H9 (cell line): ENCODE results near the gene DNAJB9. TPM values are rescaled to one million over a fixed set of nuclear protein-coding genes. Genes with fewer than 3 reads are reported as not detected.

Source experiments
- DNase-seq: peaks from one replicate; pipeline ENCODE4 v3.0.0-alpha.2; 2017
- H2AFZ ChIP-seq: one replicate; pipeline ENCODE4 v1.6.1; 2013; ENCODE audit warnings: mild to moderate bottlenecking, low read length, control low read depth, moderate library complexity
- H2AK5ac ChIP-seq: 2 replicates; pipeline ENCODE4 v1.6.1; 2013; ENCODE audit warnings: low read length, control low read depth, mixed read lengths; ENCODE audit not compliant: insufficient read length
- H2BK120ac ChIP-seq: one replicate; pipeline ENCODE4 v1.6.1; 2013; ENCODE audit warnings: low read depth, mild to moderate bottlenecking, low read length, control low read depth, inconsistent platforms; ENCODE audit not compliant: poor library complexity, severe bottlenecking
- H2BK12ac ChIP-seq: 2 replicates; pipeline ENCODE4 v1.6.1; 2013; ENCODE audit warnings: low read length, control low read depth, mixed read lengths, low read depth; ENCODE audit not compliant: insufficient read length
- H2BK15ac ChIP-seq: 2 replicates; pipeline ENCODE4 v1.6.1; 2013; ENCODE audit warnings: low read depth, low read length, control low read depth
- H2BK20ac ChIP-seq: one replicate; pipeline ENCODE4 v1.6.1; 2013; ENCODE audit warnings: low read depth, mild to moderate bottlenecking, low read length, control low read depth, inconsistent platforms; ENCODE audit not compliant: poor library complexity, severe bottlenecking
- H2BK5ac ChIP-seq: 2 replicates; pipeline ENCODE4 v1.6.1; 2013; ENCODE audit warnings: low read length, control low read depth, mixed read lengths; ENCODE audit not compliant: insufficient read length
- H3K14ac ChIP-seq: 2 replicates; pipeline ENCODE4 v1.6.1; 2013; ENCODE audit warnings: low read length, control low read depth; ENCODE audit not compliant: insufficient read depth
- H3K18ac ChIP-seq: 2 replicates; pipeline ENCODE4 v1.6.1; 2013; ENCODE audit warnings: low read depth, mild to moderate bottlenecking, mixed read lengths, low read length, control low read depth; ENCODE audit not compliant: insufficient read length
- H3K23ac ChIP-seq: 2 replicates; pipeline ENCODE4 v1.6.1; 2013; ENCODE audit warnings: low read length, control low read depth, mixed read lengths, low read depth; ENCODE audit not compliant: insufficient read length
- H3K23me2 ChIP-seq: 2 replicates; pipeline ENCODE4 v1.6.1; 2013; ENCODE audit warnings: low read depth, mild to moderate bottlenecking, mixed read lengths, low read length, control low read depth; ENCODE audit not compliant: insufficient read length, poor library complexity, severe bottlenecking
- H3K27ac ChIP-seq: 2 replicates; pipeline ENCODE4 v1.5.1; 2013; ENCODE audit warnings: low read length, control low read depth, mixed read lengths, low read depth; ENCODE audit not compliant: insufficient read length
- H3K27me3 ChIP-seq: 2 replicates; pipeline ENCODE4 v1.6.1; 2013; ENCODE audit warnings: low read length, control low read depth, inconsistent platforms; ENCODE audit not compliant: insufficient read depth
- H3K4ac ChIP-seq: 2 replicates; pipeline ENCODE4 v1.6.1; 2013; ENCODE audit warnings: low read depth, mild to moderate bottlenecking, control low read depth, inconsistent platforms, low read length, moderate library complexity
- H3K4me1 ChIP-seq: 2 replicates; pipeline ENCODE4 v1.6.1; 2013; ENCODE audit warnings: low read length, control low read depth, inconsistent platforms; ENCODE audit not compliant: insufficient read depth
- H3K4me2 ChIP-seq: 2 replicates; pipeline ENCODE4 v1.6.1; 2013; ENCODE audit warnings: low read length, control low read depth, mixed read lengths; ENCODE audit not compliant: insufficient read length, insufficient read depth
- H3K56ac ChIP-seq: 2 replicates; pipeline ENCODE4 v1.6.1; 2013; ENCODE audit warnings: low read depth, mild to moderate bottlenecking, mixed read lengths, low read length, control low read depth; ENCODE audit not compliant: insufficient read length
- H3K79me1 ChIP-seq: 2 replicates; pipeline ENCODE4 v1.6.1; 2013; ENCODE audit warnings: low read depth, mild to moderate bottlenecking, moderate library complexity, low read length, control low read depth, inconsistent platforms; ENCODE audit not compliant: insufficient read depth, poor library complexity, severe bottlenecking
- H3K79me2 ChIP-seq: 2 replicates; pipeline ENCODE4 v1.6.1; 2013; ENCODE audit warnings: low read length, control low read depth, inconsistent platforms; ENCODE audit not compliant: insufficient read depth
- H3K9ac ChIP-seq: 2 replicates; pipeline ENCODE4 v1.6.1; 2013; ENCODE audit warnings: low read length, control low read depth, mixed read lengths; ENCODE audit not compliant: insufficient read length; ENCODE audit errors: extremely low read depth
- H3K9me3 ChIP-seq: one replicate; pipeline ENCODE4 v1.6.1; 2013; ENCODE audit warnings: low read depth, low read length, inconsistent platforms; ENCODE audit not compliant: control insufficient read depth
- H3T11ph ChIP-seq: one replicate; pipeline ENCODE4 v1.6.1; 2013; ENCODE audit warnings: mild to moderate bottlenecking, low read length, control low read depth, inconsistent platforms
- H4K20me1 ChIP-seq: one replicate; pipeline ENCODE4 v1.6.1; 2013; ENCODE audit not compliant: control insufficient read depth, insufficient read length, insufficient read depth
- H4K5ac ChIP-seq: 2 replicates; pipeline ENCODE4 v1.6.1; 2013; ENCODE audit warnings: low read depth, mild to moderate bottlenecking, mixed read lengths, low read length, control low read depth; ENCODE audit not compliant: insufficient read length
- H4K8ac ChIP-seq: replicated peaks from 2 replicates; pipeline ENCODE4 v1.6.1; 2013; ENCODE audit warnings: low read length, control low read depth, mixed read lengths, low read depth; ENCODE audit not compliant: insufficient read length
- H4K91ac ChIP-seq: 2 replicates; pipeline ENCODE4 v1.6.1; 2013; ENCODE audit warnings: low read depth, mild to moderate bottlenecking, moderate library complexity, mixed read lengths, low read length, control low read depth; ENCODE audit not compliant: insufficient read length
- H3K27ac Mint-ChIP-seq, 3 experiments: 2 replicates in 2 of 3; 3 replicates in 1 of 3; pipeline ENCODE4 v1.8.0; 2020 to 2021; ENCODE audit warnings: mixed read lengths in 3 of 3, mild to moderate bottlenecking in 1 of 3, moderate library complexity in 1 of 3
- H3K27me3 Mint-ChIP-seq: 2 replicates; pipeline ENCODE4 v1.8.0; 2021; ENCODE audit warnings: low read depth, mild to moderate bottlenecking, moderate library complexity, mixed read lengths
- H3K36me3 Mint-ChIP-seq, 3 experiments: 2 replicates in 2 of 3; 3 replicates in 1 of 3; pipeline ENCODE4 v1.8.0; 2020 to 2021; ENCODE audit warnings: low read depth in 3 of 3, mixed read lengths in 3 of 3; ENCODE audit not compliant: insufficient read depth in 1 of 3
- H3K4me1 Mint-ChIP-seq, 2 experiments: 2 replicates each; pipeline ENCODE4 v1.8.0; 2020; ENCODE audit warnings: mixed read lengths in 2 of 2
- H3K4me3 Mint-ChIP-seq, 2 experiments: 2 replicates in 1 of 2; 3 replicates in 1 of 2; pipeline ENCODE4 v1.8.0; 2020 to 2021; ENCODE audit warnings: mild to moderate bottlenecking in 2 of 2, mixed read lengths in 2 of 2, moderate library complexity in 1 of 2
- H3K9me3 Mint-ChIP-seq, 2 experiments: 2 replicates in 1 of 2; 3 replicates in 1 of 2; pipeline ENCODE4 v1.8.0; 2020; ENCODE audit warnings: mild to moderate bottlenecking in 2 of 2, mixed read lengths in 2 of 2, moderate library complexity in 1 of 2
- total RNA-seq: library from RNA; stranded (reverse); gene quantifications from 2 replicates; pipeline ENCODE4 v1.2.1, GENCODE V29; 2021
- TF ChIP-seq, protein P1 (sequence below): fragments of 200-600 bp; sonication (generic); conservative IDR thresholded peaks from 3 replicates; pipeline ENCODE4 v1.8.0; 2021; ENCODE audit warnings: antibody characterized with exemption, mild to moderate bottlenecking

The DNAJB9 gene
- total RNA-seq, 1 experiment from 2014 or later = 11.3 TPM

DNA sequence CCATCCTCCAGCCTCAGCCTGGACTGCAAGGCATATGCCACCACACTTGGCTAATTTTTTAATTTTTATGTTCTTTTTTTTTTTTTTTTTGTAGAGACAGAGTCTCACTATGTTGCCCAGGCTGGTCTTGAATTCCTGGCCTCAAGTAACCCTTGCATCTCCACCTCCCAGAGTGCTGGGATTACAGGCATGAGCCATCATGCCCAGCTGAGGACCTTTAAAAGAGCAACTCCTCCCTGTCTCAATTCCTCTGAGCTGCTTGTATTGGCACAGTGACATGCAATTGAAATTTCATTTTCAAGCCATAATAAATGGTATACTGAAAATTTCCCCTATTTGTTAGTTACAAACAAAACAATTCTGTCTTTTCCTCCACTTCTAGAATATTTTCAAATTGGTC is 19.5 kb downstream of the DNAJB9 start:
- Histone ChIP-seq H3K27ac (no peak overlapping the region), H3K79me2 (no peaks in the 10 kb centered on the region), H4K5ac (no peak overlapping the region), H3K18ac (no peak overlapping the region), H2BK5ac (no peak overlapping the region), H2BK120ac (no peak overlapping the region), H2BK12ac (no peak overlapping the region), H2AK5ac (no peak overlapping the region), H4K20me1 (no peaks in the 10 kb centered on the region), H3K4me1 (no peaks in the 10 kb centered on the region), H3K27me3 (no peaks in the 10 kb centered on the region), H3K9ac (no peak overlapping the region), H3K23ac (no peak overlapping the region), H3K23me2 (no peaks in the 10 kb centered on the region), H2BK15ac (no peak overlapping the region), H3K4ac (no peak overlapping the region), H2AFZ (no peak overlapping the region), H3K56ac (no peak overlapping the region), H4K8ac (no peak overlapping the region), H3K4me2 (no peak overlapping the region), H4K91ac (no peak overlapping the region), H3K9me3 (no peaks in the 10 kb centered on the region), H3T11ph (no peak overlapping the region), H3K79me1 (no peaks in the 10 kb centered on the region), H2BK20ac (no peak overlapping the region), H3K14ac (no peak overlapping the region)
- no peaks in the 10 kb centered on the region for H3K9me3 Mint-ChIP-seq
- DNase-seq = no peak
- TF ChIP-seq, protein P1, sequence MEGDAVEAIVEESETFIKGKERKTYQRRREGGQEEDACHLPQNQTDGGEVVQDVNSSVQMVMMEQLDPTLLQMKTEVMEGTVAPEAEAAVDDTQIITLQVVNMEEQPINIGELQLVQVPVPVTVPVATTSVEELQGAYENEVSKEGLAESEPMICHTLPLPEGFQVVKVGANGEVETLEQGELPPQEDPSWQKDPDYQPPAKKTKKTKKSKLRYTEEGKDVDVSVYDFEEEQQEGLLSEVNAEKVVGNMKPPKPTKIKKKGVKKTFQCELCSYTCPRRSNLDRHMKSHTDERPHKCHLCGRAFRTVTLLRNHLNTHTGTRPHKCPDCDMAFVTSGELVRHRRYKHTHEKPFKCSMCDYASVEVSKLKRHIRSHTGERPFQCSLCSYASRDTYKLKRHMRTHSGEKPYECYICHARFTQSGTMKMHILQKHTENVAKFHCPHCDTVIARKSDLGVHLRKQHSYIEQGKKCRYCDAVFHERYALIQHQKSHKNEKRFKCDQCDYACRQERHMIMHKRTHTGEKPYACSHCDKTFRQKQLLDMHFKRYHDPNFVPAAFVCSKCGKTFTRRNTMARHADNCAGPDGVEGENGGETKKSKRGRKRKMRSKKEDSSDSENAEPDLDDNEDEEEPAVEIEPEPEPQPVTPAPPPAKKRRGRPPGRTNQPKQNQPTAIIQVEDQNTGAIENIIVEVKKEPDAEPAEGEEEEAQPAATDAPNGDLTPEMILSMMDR = no peak
- no peak overlapping the region for H3K4me3 Mint-ChIP-seq
- H3K4me1 Mint-ChIP-seq = peaks cover 15 to 16% of the 10 kb centered on the region in 2 experiments
- H3K27ac Mint-ChIP-seq = no peak overlapping the region
- H3K27me3 Mint-ChIP-seq = peaks cover 4% of the 10 kb centered on the region; the same call in 1 of the 2 replicates
- no peaks in the 10 kb centered on the region for H3K36me3 Mint-ChIP-seq
